Measurements from ENCODE around the gene MALSU1. TPM values are rescaled to one million over a fixed set of nuclear protein-coding genes. Genes with fewer than 3 reads are reported as not detected.
A peak's percentile ranks its signal among the peaks of the same experiment; 100 is the strongest.

MALSU1 gene
- total RNA-seq, 1 donor from 2014 or later: 47.2 TPM

DNA sequence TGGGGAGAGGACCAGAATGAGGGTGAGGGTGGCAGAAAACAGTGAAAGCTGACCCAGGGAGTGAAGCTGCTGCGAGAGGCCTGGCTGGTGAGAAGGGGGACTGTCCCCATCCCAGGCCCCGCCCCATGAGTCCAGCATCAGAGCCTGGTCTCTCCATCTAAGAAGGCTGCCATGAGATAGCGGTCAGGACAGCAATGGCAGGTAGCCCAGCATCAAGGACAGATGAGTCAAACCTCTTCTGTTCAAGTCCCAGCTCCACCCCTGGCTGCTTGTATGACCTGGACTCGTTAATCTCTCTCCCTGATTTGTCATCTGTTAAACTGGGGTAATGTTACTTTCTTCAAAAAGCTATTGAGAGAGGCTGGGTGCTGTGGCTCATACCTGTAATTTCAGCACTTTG is 30.4 kb upstream of the MALSU1 start:
- no peak overlapping the region for H3K27ac Mint-ChIP-seq
- peaks cover 4% of the 10 kb centered on the region for H3K4me1 Mint-ChIP-seq (ENCODE audit: low read depth)
- H3K36me3 Mint-ChIP-seq (ENCODE audit: insufficient read depth): no peaks in the 10 kb centered on the region
- H3K27me3 Mint-ChIP-seq: peaks cover 9% of the 10 kb centered on the region
- no peak for DNase-seq (ENCODE audit: low spot score, unreplicated experiment)
- H3K9me3 Mint-ChIP-seq (ENCODE audit: low read depth): no peaks in the 10 kb centered on the region
- H3K4me3 Mint-ChIP-seq (ENCODE audit: low read depth): no peak overlapping the region
- TF ChIP-seq, protein P1, sequence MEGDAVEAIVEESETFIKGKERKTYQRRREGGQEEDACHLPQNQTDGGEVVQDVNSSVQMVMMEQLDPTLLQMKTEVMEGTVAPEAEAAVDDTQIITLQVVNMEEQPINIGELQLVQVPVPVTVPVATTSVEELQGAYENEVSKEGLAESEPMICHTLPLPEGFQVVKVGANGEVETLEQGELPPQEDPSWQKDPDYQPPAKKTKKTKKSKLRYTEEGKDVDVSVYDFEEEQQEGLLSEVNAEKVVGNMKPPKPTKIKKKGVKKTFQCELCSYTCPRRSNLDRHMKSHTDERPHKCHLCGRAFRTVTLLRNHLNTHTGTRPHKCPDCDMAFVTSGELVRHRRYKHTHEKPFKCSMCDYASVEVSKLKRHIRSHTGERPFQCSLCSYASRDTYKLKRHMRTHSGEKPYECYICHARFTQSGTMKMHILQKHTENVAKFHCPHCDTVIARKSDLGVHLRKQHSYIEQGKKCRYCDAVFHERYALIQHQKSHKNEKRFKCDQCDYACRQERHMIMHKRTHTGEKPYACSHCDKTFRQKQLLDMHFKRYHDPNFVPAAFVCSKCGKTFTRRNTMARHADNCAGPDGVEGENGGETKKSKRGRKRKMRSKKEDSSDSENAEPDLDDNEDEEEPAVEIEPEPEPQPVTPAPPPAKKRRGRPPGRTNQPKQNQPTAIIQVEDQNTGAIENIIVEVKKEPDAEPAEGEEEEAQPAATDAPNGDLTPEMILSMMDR (IDR thresholded peaks at IDR 0.05; ENCODE audit: unreplicated experiment): no peak

DNA sequence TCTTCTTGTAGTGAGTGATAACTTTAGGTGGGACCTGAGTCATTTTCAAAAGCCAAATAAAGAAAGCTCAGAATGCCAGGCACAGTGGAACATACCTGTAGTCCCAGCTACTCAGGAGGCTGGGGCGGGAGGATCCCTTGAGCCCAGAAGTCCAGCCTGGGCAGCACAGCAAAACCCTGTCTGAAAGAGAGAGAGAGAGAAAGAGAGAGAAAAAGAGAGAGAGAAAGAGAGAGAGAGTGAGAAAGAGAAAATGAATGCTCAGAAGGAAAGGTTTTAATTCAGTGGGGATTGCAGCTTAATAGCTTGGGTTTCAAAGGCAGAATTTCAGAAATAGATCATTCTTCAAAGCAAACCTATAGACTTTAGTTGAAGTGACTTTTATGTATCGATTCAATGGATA is 26.9 kb upstream of the MALSU1 start:
- Mint-ChIP-seq H3K4me1 (ENCODE audit: low read depth) (peaks cover 4% of the 10 kb centered on the region), H3K27me3 (peaks cover 9% of the 10 kb centered on the region), H3K9me3 (ENCODE audit: low read depth) (no peaks in the 10 kb centered on the region), H3K27ac (no peak overlapping the region), H3K4me3 (ENCODE audit: low read depth) (no peak overlapping the region), H3K36me3 (ENCODE audit: insufficient read depth) (no peaks in the 10 kb centered on the region)
- TF ChIP-seq, protein P1 (IDR thresholded peaks at IDR 0.05; ENCODE audit: unreplicated experiment): no peak
- no peak for DNase-seq (ENCODE audit: low spot score, unreplicated experiment)

DNA sequence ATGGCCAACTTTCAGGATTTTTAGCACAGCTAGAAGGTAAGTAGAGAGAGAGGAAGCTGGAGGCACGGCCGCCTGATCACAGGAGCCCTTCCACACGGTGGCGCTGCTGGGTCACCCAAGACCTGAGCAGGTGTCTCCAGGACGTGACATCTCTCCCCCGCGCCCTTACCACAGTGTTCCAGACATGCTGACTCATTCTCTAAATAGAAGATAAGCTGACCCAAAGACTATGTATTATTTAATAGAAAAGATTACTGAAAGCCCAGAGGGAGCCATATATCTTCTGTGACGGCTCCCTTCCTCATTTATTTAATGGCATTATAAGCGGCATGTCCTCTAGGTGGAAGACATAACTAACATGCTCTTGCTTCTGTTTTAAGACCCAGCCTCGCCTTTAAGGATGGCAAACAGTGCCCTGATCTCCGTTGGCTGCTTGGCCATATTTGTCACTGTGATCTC is 26.0 kb upstream of the MALSU1 start:
- Mint-ChIP-seq H3K27ac (peak overlapping the region; percentile 76), H3K27me3 (peaks cover 9% of the 10 kb centered on the region), H3K4me3 (ENCODE audit: low read depth) (peak overlapping the region; percentile 27), H3K4me1 (ENCODE audit: low read depth) (peaks cover 4% of the 10 kb centered on the region), H3K9me3 (ENCODE audit: low read depth) (no peaks in the 10 kb centered on the region), H3K36me3 (ENCODE audit: insufficient read depth) (no peaks in the 10 kb centered on the region)
- DNase-seq (ENCODE audit: low spot score, unreplicated experiment): peak; percentile 73
- TF ChIP-seq, protein P1 (IDR thresholded peaks at IDR 0.05; ENCODE audit: unreplicated experiment): peak; percentile 88

DNA sequence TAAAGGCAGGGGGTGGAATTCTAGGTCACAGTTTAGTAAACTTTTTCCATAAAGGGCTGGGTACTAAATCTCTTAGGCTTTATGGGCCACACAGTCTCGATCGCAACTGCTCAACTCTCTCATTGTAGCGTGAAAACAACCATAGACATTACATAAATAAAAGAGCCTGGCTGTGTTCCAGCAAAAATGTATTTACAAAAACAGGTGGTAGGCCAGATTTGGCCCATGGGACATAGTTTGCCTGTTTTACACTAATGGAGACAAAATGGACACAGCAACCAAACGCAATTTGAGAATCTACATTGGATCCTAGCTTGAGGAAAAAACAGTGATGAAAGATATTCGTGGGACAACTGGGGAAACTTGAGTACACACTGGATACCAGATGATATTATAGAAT is 23.2 kb upstream of the MALSU1 start:
- Mint-ChIP-seq H3K36me3 (ENCODE audit: insufficient read depth) (no peaks in the 10 kb centered on the region), H3K4me1 (ENCODE audit: low read depth) (peaks cover 4% of the 10 kb centered on the region), H3K4me3 (ENCODE audit: low read depth) (no peak overlapping the region), H3K9me3 (ENCODE audit: low read depth) (no peaks in the 10 kb centered on the region), H3K27me3 (peaks cover 3% of the 10 kb centered on the region), H3K27ac (no peak overlapping the region)
- TF ChIP-seq, protein P1 (IDR thresholded peaks at IDR 0.05; ENCODE audit: unreplicated experiment): no peak
- no peak for DNase-seq (ENCODE audit: low spot score, unreplicated experiment)

DNA sequence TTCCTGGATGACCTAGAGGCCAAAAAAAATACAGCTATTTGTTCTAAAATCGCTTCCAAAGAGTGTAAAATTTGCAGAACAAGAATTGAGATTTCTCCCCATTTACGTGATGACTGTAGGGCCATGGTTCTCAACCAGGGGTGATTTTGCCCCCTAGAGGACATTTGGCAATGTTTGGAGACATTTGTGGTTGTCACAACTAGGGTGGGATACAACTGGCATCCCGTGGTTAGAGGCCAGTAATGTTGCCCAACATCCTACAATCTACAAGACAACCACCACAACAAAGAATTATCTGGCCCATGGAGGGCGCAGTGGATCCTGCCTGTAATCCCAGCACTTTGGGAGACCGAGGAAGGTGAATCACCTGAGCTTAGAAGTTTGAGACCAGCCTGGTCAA is 22.8 kb upstream of the MALSU1 start:
- Mint-ChIP-seq H3K9me3 (ENCODE audit: low read depth) (no peaks in the 10 kb centered on the region), H3K27ac (no peak overlapping the region), H3K27me3 (peaks cover 3% of the 10 kb centered on the region), H3K4me1 (ENCODE audit: low read depth) (peaks cover 4% of the 10 kb centered on the region), H3K4me3 (ENCODE audit: low read depth) (no peak overlapping the region), H3K36me3 (ENCODE audit: insufficient read depth) (no peaks in the 10 kb centered on the region)
- DNase-seq (ENCODE audit: low spot score, unreplicated experiment): no peak
- TF ChIP-seq, protein P1 (IDR thresholded peaks at IDR 0.05; ENCODE audit: unreplicated experiment): no peak
